Measurements from ENCODE around the gene ETFDH. TPM values are rescaled to one million over a fixed set of nuclear protein-coding genes. Genes with fewer than 3 reads are reported as not detected.
A peak's percentile ranks its signal among the peaks of the same experiment; 100 is the strongest.

Gene ETFDH
- total RNA-seq, 1 donor from 2014 or later: 32.5 TPM

- Mint-ChIP-seq H3K27me3 (no peaks in the 10 kb centered on the region), H3K36me3 (peaks cover 3% of the 10 kb centered on the region), H3K4me1 (ENCODE audit: unreplicated experiment) (peaks cover 19% of the 10 kb centered on the region), H3K27ac (peak within 1 kb of the TSS; percentile 98), H3K9me3 (no peaks in the 10 kb centered on the region), H3K4me3 (peak within 1 kb of the TSS; percentile 99)
- DNase-seq (ENCODE audit: extremely low spot score, unreplicated experiment): no peak
- no peak for TF ChIP-seq CTCF (conservative IDR thresholded peaks at IDR 0.05)
These were observed 506 bp upstream of the ETFDH start, which contains the start of gene C4orf46 for GRCh38 chr4:158671665-158671914. Gene C4orf46 (minus strand): TSS chr4:158671887. CDS start chr4:158671801, 86 bp downstream.

GRCh38 chr4:158673633-158674032, 1.5 kb downstream of the ETFDH start:
- Mint-ChIP-seq H3K4me3 (peak overlapping the region; percentile 58), H3K4me1 (ENCODE audit: unreplicated experiment) (peaks cover 15% of the 10 kb centered on the region), H3K36me3 (no peaks in the 10 kb centered on the region), H3K9me3 (no peaks in the 10 kb centered on the region), H3K27ac (no peak overlapping the region), H3K27me3 (no peaks in the 10 kb centered on the region)
- no peak for TF ChIP-seq CTCF (conservative IDR thresholded peaks at IDR 0.05)
- no peak for DNase-seq (ENCODE audit: extremely low spot score, unreplicated experiment)

- DNase-seq (ENCODE audit: extremely low spot score, unreplicated experiment): no peak
- Mint-ChIP-seq H3K36me3 (peaks cover 4% of the 10 kb centered on the region), H3K4me3 (no peak overlapping the region), H3K9me3 (no peaks in the 10 kb centered on the region), H3K4me1 (ENCODE audit: unreplicated experiment) (peaks cover 3% of the 10 kb centered on the region), H3K27me3 (no peaks in the 10 kb centered on the region), H3K27ac (no peak overlapping the region)
- no peak for TF ChIP-seq CTCF (conservative IDR thresholded peaks at IDR 0.05)
These were observed 4.0 kb downstream of the ETFDH start for GRCh38 chr4:158676076-158676475.

GRCh38 chr4:158678767-158679166, 6.7 kb downstream of the ETFDH start:
- DNase-seq (ENCODE audit: extremely low spot score, unreplicated experiment): no peak
- Mint-ChIP-seq H3K4me1 (ENCODE audit: unreplicated experiment) (peaks cover under 1% of the 10 kb centered on the region), H3K27ac (no peak overlapping the region), H3K9me3 (no peaks in the 10 kb centered on the region), H3K36me3 (peaks cover 4% of the 10 kb centered on the region), H3K4me3 (no peak overlapping the region), H3K27me3 (no peaks in the 10 kb centered on the region)
- no peak for TF ChIP-seq CTCF (conservative IDR thresholded peaks at IDR 0.05)

GRCh38 chr4:158681629-158682028, 9.5 kb downstream of the ETFDH start:
- Mint-ChIP-seq H3K4me1 (ENCODE audit: unreplicated experiment) (no peaks in the 10 kb centered on the region), H3K4me3 (no peak overlapping the region), H3K27ac (no peak overlapping the region), H3K9me3 (no peaks in the 10 kb centered on the region), H3K36me3 (peaks cover 10% of the 10 kb centered on the region), H3K27me3 (no peaks in the 10 kb centered on the region)
- DNase-seq (ENCODE audit: extremely low spot score, unreplicated experiment): no peak
- no peak for TF ChIP-seq CTCF (conservative IDR thresholded peaks at IDR 0.05)

GRCh38 chr4:158682066-158682465, 10.0 kb downstream of the ETFDH start:
- H3K4me3 Mint-ChIP-seq: no peak overlapping the region
- H3K27me3 Mint-ChIP-seq: no peaks in the 10 kb centered on the region
- DNase-seq (ENCODE audit: extremely low spot score, unreplicated experiment): no peak
- TF ChIP-seq CTCF (conservative IDR thresholded peaks at IDR 0.05): no peak
- no peaks in the 10 kb centered on the region for H3K9me3 Mint-ChIP-seq
- H3K36me3 Mint-ChIP-seq: peaks cover 11% of the 10 kb centered on the region
- H3K4me1 Mint-ChIP-seq (ENCODE audit: unreplicated experiment): no peaks in the 10 kb centered on the region
- no peak overlapping the region for H3K27ac Mint-ChIP-seq
